NCI-H187 (cell line): ENCODE data around the gene KRTAP3-1.
"Not testable (repeated sequence)": the region's sequence is repeated elsewhere in the genome, so short reads cannot be mapped to it uniquely, and the experiment has no call there.

Source experiments
- DNase-seq, 2 experiments: peaks; one replicate each; lab custom pipeline; 2025; lab: John Stamatoyannopoulos, UW

The KRTAP3-1 gene

DNA sequence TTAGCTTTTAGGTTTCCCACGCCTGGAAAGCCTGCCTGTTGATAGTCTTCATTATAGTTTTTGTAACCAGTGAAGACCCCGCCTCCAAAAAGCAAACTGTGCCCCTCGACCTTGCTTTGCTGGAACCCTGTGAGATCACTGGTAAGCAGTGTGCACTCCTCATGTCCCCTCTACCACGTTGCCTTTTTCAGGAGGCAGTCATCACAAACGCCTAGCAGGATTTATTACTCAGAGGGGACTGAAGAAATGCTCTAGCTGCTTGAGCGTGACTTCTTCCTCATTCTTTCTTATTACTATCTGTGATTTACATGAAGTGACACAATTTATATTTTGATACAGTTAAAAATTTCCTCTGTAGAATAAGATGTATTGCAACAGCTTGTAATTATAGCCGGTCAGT is 6.5 kb upstream of the KRTAP3-1 start:
- DNase-seq, result no peak

DNA sequence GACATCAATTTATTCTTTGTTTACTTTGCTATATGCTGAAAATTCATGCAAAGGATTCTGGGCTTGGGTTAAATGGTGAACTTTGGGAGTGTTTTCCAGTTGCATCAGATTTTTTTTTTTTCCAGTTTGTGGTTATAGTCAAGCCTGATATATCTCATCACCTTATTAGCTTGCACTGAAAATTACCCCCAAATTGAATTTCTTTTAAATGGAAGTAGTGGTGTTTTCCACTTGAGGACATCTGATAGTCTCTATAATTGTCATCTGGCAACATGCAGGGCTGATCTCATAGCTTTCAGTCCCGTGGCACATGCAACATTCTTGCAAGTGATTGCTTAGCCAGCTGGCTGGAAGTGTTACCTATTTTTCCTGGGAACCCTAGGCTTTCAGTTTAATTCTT is 4.7 kb upstream of the KRTAP3-1 start:
- DNase-seq, result no peak

DNA sequence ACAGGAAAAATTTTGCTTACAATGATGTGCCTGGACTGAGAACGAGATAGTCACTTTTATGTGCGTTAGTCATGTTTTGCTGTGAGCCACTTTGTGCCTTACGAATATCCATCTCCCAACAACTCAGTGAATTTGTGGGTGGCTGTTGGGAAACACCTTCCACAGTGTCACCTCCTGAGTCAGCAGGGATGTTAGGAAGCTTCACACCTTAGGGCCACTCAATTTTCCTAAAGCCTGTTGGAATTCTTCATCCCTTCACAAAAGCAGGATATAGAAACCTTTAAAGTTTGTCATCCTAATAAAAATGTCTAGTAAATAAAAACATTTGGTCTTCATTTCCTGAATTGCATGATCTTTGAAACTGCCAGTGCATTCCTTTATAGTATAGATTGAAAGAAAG is 4.3 kb upstream of the KRTAP3-1 start:
- DNase-seq, result no peak

DNA sequence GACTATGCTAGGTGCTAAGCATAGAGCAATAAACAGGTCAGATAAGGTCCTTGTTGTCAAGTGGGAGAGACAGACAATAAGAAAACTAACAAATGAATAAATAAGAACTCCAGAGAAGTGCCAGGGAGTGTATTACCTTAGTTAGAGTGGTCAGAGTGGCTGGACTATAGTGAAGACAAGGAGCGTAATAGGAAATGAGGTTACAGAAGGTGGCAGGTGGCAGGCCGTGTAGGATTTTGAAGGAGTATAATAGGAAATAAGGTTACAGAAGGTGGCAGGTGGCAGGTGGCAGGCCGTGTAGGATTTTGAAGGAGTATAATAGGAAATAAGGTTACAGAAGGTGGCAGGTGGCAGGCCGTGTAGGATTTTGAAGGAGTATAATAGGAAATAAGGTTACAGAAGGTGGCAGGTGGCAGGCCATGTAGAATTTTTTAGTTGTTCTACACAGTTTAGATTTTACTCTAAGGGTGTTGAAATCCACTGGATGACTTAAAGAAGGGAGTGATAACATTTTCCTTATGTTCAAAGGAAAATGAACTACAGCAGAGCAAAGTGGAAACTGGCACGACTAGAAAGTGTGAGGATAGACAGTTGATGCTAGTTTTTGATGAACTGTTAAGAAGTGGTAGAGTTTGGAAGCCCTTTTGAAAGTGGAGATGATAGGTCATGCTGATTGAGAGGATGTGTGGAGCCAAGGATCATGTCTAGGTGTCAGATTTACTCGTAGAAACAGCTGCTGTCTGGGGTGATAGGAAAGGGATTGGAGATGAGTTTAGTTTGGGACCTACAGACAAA is 3.6 kb upstream of the KRTAP3-1 start:
- no peak for DNase-seq

DNA sequence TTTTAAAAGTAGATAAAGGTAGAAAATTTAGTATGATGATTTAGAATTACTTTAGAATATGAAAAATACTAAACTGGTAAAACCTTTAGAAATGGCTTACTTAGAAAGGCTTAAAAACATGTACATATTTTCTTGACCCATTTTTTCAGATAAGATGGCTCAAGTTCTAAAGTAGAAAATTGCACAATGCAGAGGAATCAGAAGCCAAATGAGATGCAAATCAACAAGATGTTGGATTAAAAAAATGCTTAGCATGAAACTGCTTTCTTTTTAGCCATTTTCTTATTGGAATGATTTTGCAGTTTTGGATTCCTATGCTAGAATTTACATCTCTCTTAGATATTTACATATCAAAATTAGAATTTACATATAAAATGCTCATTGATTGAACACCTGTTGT is 1.5 kb upstream of the KRTAP3-1 start:
- no peak for DNase-seq

DNA sequence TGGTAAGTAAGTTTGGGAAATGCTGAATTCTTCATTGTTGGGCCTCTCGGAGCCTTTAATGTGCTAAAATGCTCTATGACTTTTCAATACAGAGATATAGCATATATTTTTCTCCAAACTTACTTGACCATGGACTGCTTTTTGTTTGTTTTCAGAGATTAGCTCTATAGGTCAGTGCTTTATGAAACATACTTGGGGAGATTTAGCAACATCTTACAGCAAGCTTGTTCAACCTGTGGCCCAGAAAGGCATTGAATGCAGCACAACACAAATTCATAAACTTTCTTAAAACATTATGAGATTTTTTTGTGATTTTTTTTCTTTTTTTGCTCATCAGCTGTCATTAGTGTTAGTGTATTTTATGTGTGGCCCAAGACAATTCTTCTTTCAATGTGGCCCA is 1.0 kb upstream of the KRTAP3-1 start:
- DNase-seq, result no peak

DNA sequence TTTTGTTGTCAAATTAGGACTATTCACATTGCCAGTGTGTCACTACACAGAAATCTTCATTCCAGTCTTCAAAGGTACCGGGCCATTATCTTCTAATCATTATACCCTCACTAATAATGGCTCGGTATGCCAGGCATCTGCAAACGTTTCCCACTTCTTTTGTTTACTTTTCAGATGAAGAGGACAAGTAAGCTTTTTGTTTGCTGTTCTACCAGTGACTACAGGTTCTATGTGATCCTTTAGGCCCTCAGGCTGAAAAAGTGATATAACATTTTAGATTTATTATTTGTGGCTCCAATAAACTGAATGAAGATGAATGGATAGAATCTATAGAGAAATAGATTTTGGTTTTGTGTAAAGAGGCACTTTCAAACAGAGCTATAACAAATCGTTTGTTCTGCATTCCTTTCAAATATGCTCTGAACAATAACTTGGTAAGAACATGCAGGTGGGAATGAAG is 403 bp upstream of the KRTAP3-1 start:
- no peak for DNase-seq

DNA sequence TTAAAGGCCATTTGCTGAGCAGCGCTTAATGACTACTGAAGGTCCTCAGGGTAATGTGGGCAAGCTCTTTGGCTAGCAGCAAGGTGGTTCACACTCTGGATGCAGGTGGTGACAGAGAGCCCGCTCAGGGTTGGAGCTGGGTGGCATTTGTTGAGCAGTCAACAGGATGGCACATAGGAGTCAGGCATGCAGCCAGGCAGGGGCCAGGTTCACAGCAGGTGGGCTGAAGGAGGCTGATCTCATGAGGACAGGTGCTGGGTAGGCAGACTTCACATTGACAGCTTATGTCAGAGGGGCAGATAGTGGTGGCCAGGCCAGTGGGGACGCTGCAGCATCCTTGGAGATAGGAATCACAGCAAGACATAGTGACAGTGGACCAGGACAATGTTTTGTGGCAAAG is 4.5 kb downstream of the KRTAP3-1 start:
- no peak for DNase-seq

DNA sequence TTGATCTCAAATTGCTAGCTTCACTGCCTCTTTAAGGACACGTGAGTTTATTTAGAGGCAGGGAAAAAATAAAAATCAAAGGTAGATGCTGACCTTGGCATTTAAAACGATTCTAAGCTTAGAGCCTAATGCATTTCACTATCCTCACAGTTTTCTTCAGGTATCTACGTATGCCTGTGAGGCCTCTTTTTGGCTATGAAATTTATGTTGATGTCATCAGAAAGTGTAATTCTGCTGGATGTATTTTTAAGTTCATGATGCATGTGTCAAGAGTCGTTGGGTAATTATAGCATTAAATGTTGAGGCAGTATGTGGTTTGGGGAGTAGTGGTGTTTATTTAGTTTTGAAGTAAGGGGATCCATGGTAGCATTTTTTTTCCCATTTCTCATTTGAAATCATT is 5.0 kb downstream of the KRTAP3-1 start:
- no peak for DNase-seq

DNA sequence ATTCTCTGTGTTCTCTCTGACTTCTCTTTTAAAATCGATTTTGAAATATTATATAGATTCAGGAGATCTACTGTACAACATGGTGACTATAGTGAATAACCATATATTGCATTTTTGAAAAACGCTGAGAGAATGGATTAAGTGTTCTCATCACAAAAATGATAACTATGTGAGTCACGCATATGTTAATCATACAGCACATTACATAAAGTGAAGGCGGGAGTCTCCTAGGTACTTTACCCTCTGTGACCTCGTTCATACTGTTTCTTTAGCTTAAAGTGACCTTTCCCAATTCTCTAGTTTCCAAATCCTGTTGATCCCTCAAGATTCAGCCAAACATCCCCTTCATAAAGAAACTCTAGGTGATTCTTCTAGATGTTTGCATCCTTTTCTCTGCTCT is 6.1 kb downstream of the KRTAP3-1 start:
- no peak for DNase-seq

DNA sequence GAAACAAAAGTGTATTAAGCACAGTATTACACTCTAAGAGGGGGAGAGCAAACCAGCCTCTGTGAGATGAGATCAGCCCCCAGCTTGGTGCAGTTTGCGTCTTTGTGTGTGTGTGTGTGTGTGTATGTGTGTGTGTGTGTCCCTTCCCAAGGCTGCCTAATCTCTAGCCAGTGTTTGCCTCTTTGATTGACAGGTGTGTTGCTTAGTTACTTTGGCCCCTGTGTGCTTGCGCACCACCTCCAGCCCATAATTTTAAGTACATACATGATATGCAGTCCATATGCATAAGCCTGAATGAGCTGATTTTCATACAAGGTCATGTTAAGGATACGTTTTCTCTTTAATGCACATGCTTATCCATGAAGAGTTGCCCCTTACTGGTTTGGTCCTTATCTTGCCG is 7.1 kb downstream of the KRTAP3-1 start:
- DNase-seq, result no peak

DNA sequence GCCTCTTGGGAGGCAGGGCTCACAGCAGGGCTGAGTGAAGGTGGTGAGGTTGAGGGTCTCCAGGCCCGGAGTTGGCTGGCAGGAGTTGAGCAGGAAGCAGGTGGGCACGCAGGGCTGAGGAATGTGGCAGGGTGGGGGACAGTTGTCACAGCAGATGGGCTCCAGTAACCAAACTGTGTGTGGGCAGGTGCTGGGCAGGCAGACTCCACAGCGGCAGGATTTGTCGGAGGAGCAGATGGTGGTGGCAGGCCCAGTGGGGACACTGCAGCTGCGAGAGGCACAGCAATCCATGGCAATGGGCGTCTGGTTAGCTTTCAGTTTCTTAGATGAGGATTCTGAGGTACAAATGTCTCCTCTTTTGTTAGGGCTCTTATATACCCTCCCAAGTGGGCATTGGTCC is 9.4 kb downstream of the KRTAP3-1 start, which contains the start of gene KRTAP3-2:
KRTAP3-2 (minus strand) TSS at position 344 of the 400 bp plus-strand sequence; CDS start at position 291, 53 bp downstream.
- not testable (repeated sequence) for DNase-seq

DNA sequence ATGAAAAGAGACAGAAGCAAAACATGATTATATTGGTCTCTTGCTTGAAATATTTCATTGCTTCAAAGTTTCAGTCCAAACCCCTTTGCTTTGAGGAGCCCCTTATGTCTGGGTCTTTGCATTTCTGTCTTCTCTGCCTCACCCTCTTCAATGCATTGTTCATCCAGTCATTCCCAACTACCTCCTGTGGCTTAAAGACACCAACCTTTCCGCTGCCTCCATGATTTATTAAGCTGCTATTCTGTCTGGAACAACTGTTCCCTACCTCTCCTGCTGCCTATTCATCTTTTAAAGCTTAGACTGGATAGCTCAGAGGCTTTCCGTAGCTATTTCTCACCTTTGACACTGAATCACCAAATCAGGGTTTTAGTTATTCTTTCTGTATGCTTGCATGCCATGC is 11.6 kb downstream of the KRTAP3-1 start:
- no peak for DNase-seq

DNA sequence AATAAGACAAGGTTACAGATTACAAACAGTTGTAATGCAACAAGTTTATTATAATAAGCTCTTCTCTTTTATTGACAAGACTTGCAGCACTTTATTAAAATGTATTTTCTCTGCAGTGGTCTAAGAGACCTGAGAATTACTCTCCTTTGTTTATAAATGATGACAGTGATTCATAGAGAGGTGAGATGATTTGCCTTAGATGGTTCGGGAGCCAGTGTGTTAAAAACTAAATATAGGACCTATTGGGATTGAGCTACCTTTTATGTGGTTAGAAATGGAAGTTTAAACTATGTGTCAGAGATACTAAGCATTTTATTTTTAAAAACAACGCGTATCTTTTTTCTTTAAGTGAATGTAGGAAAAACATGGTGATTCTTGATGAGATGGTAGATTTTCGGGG is 12.1 kb downstream of the KRTAP3-1 start:
- DNase-seq, result no peak

DNA sequence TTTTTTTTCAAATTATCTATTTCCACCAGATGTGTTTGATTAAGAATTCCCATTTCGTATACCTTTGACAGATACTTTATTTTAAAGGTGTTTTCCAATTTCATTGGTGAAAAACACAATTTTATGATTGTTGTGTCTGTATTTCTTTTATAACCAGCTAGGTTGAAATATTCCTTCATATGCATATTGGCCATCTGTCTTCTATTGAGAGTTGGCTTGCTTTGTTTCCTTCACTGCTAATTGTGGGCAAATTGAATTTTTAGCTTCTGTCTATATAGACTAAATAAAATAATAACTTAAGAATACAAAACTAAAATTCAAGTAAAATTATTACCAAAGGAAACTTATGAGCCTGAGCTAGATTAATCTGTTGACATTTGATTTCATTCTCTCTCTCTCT is 13.8 kb downstream of the KRTAP3-1 start:
- no peak for DNase-seq

DNA sequence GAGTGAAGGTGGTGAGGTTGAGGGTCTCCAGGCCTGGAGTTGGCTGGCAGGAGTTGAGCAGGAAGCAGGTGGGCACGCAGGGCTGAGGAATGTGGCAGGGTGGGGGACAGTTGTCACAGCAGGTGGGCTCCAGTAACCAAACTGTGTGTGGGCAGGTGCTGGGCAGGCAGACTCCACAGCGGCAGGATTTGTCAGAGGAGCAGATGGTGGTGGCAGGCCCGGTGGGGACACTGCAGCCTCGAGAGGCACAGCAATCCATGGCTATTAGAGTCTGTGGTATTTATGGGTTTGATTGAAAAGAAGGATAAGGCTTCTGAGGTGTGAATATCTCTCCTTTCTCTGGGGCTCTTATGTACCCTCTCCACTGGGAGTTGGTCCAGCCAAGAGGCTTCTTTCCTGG is 15.1 kb downstream of the KRTAP3-1 start, which contains the start of gene KRTAP3-3:
KRTAP3-3 (minus strand) TSS at position 326 of the 400 bp plus-strand sequence; CDS start at position 259, 67 bp downstream.
- DNase-seq, result no peak

DNA sequence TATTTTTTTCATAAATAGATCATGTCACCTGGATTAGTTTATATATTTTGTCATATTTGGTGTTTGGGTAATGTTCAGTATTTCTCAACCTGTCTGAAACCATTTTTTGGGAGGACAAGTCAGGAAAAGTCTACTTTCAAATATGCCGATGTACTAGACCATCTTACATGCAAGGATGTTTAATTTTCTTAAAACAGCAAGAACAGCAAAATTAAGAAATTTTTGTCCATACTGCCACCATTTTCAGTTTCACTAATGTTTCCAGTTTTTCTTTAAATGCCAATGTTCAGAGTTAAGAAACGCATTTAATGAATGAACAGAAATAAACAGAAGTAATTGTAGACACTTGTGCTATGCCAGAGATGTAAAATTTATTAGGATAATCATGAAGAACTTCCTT is 15.8 kb downstream of the KRTAP3-1 start:
- no peak for DNase-seq

DNA sequence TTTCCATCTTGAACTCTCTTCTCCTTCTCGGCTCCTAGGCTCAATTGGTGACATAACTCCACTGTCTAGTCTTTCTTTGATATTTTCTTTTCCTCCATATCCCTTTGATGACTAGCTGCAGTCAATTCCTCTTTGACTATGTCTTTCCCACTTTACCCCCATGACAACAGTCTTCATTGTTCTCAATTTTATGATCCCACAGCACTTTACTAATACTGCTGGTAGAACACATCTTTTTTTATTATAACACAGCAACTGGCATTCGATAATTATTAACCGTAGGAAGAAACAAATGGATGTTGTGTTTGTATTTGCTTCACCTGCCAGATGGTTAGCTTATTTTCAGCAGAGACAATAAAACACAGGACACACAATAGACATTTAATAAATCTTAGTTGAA is 16.3 kb downstream of the KRTAP3-1 start:
- DNase-seq, result no peak

DNA sequence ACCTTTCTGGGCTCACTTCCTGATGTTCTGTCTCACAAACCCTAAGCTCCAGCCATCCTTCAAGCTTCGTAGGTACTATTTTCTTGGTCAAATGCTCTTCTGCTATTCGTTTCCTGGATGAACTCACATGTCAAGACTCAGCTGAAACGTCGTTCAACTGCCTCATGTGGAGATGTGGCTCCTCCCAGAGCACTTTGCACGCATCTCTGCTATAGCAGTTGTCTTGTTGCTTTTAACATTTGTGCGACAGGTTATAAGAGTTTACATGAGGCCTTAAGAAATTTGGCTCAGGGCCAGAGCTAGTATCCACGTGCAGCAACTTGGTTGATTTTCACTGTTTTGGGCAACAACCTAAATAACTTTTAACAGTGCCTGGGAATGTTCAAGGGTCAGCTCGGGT is 22.0 kb downstream of the KRTAP3-1 start:
- DNase-seq, result no peak

DNA sequence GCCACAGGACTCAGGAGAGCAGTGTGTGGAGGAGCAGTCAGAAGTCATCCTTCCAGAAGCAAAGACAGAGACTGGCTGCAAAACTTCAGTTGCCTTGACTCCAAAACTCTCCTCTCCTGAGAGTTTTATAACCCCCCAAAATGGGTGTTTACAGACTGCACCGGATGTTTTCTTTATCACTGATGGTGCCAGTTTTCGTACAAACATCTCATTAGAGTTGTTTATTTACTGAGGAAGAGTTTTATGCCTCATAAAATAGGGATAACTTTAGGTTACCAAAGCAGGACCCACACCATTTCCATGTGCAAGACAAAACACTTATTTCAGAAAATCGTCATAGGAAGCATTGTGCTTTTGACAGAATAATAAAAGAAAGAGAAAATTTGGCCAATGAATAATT is 24.7 kb downstream of the KRTAP3-1 start, which contains the start of gene KRT40:
KRT40 (minus strand) TSS at position 101 of the 400 bp plus-strand sequence; CDS start at position 48, 53 bp downstream.
- no peak for DNase-seq

DNA sequence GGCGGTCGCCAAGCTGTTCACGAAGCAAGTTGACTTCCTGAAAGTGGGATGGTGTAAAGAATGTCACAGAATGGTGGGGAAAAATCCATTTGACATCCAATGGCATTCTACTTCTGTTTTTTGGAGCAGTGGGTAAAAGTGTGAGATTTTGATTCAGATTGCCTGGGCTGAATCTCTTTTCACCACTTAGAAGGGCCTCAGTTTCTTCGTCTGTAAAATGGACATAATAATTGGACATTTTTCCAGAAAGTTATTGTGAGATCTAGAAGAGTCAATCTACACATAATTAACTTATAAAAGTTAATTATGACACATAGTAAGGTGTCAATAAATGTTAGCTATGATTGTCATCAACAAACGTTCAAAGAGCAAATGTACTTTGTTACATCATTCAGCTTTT is 27.8 kb downstream of the KRTAP3-1 start:
- no peak for DNase-seq

DNA sequence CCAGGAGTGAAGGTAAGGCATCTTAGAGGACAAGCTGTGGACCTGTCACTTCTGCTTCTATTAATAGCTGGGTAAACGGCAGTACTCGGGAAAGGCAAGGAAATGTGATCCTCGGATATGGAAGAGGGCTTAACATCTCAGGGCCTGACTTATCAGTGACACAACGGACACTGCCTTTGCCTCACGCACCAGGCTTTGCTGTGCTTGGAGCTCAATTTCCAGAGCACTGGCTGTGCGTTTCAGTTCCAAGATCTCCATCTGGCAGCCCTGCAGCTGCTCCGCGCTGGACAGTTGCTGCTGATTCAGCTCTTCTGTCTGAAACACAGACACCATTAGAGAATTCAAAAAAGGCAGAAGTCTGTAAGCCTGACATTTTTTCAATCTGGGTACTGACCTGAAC is 28.3 kb downstream of the KRTAP3-1 start:
- DNase-seq, result no peak

DNA sequence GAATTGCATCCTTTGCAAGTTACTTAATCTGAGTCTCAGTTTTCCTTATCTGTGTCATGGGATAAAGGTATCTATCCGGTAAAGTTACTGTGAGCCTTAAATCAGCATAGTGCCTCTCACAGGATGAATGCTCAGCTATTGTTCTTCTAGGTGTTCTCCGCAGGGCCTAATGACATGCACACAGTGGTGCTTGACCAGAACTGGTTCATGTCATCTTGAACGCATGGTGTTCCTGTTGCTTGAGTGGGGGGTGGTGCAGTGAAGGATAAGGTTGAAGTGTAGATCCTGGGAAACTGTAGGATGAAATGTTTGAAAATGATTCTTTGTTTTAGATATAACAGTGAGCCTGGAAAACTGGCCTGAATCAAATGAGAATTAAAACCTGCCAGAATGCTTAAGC is 28.8 kb downstream of the KRTAP3-1 start:
- no peak for DNase-seq
